Neuronal stem cell (in vitro differentiated cells): ENCODE measurements around the gene STX1B. TPM values are rescaled to one million over a fixed set of nuclear protein-coding genes. Genes with fewer than 3 reads are reported as not detected.
"Not testable (repeated sequence)": the region's sequence is repeated elsewhere in the genome, so short reads cannot be mapped to it uniquely, and the experiment has no call there.

ENCODE experiments used
- DNase-seq: peaks from one replicate; pipeline ENCODE4 v3.0.0-alpha.2; 2013; ENCODE audit warnings: low spot score
- H2AFZ ChIP-seq: one replicate; pipeline ENCODE4 v1.6.1; 2013; ENCODE audit warnings: mild to moderate bottlenecking, low read length, inconsistent platforms
- H2AK5ac ChIP-seq: 2 replicates; pipeline ENCODE4 v1.6.1; 2013; ENCODE audit warnings: low read depth, mild to moderate bottlenecking, inconsistent platforms, low read length, moderate library complexity, mixed read lengths
- H2BK120ac ChIP-seq: 2 replicates; pipeline ENCODE4 v1.6.1; 2013; ENCODE audit warnings: low read depth, mild to moderate bottlenecking, inconsistent platforms, low read length, moderate library complexity, mixed read lengths
- H2BK12ac ChIP-seq: one replicate; pipeline ENCODE4 v1.6.1; 2013; ENCODE audit warnings: low read length, inconsistent platforms
- H2BK15ac ChIP-seq: 2 replicates; pipeline ENCODE4 v1.6.1; 2013; ENCODE audit warnings: mild to moderate bottlenecking, low read length, inconsistent platforms, mixed read lengths
- H2BK5ac ChIP-seq: one replicate; pipeline ENCODE4 v1.6.1; 2013; ENCODE audit warnings: inconsistent platforms, mild to moderate bottlenecking, low read length, moderate library complexity
- H3K14ac ChIP-seq: one replicate; pipeline ENCODE4 v1.6.1; 2013; ENCODE audit warnings: low read length, inconsistent platforms
- H3K18ac ChIP-seq: 2 replicates; pipeline ENCODE4 v1.6.1; 2013; ENCODE audit warnings: low read length, inconsistent platforms
- H3K23ac ChIP-seq: 2 replicates; pipeline ENCODE4 v1.6.1; 2013; ENCODE audit warnings: low read depth, mild to moderate bottlenecking, mixed read lengths, low read length, inconsistent platforms; ENCODE audit not compliant: poor library complexity
- H3K27ac ChIP-seq: replicated peaks from 3 replicates; pipeline ENCODE4 v1.5.1; 2013; ENCODE audit warnings: low read length, inconsistent platforms
- H3K27me3 ChIP-seq, 3 experiments: 2 replicates each; pipeline ENCODE4 v1.6.1; 2013; ENCODE audit warnings: low read length in 3 of 3, mild to moderate bottlenecking in 2 of 3, inconsistent platforms in 1 of 3, low read depth in 1 of 3, mixed read lengths in 1 of 3, moderate library complexity in 1 of 3; ENCODE audit not compliant: control insufficient read depth in 3 of 3, insufficient read depth in 3 of 3
- H3K36me3 ChIP-seq, 2 donors: replicated peaks in 1 of 2; 2 replicates each; pipeline ENCODE4 v1.6.1; 2013; ENCODE audit warnings: low read length in 2 of 2; ENCODE audit not compliant: control insufficient read depth in 2 of 2, insufficient read depth in 2 of 2
- H3K4ac ChIP-seq: 2 replicates; pipeline ENCODE4 v1.6.1; 2013; ENCODE audit warnings: inconsistent platforms, mild to moderate bottlenecking, low read length, moderate library complexity
- H3K4me1 ChIP-seq, 2 donors: 1 replicate in 1 of 2; 2 replicates in 1 of 2; pipeline ENCODE4 v1.6.1; 2013; ENCODE audit warnings: low read length in 2 of 2, low read depth in 1 of 2; ENCODE audit not compliant: control insufficient read depth in 2 of 2, insufficient read depth in 1 of 2
- H3K4me2 ChIP-seq: one replicate; pipeline ENCODE4 v1.6.1; 2013; ENCODE audit warnings: mild to moderate bottlenecking, low read length, inconsistent platforms; ENCODE audit not compliant: insufficient read depth, poor library complexity, severe bottlenecking
- H3K4me3 ChIP-seq, 2 donors: 2 replicates each; pipeline ENCODE4 v1.5.1; 2013; ENCODE audit warnings: low read length in 2 of 2, mild to moderate bottlenecking in 2 of 2, inconsistent platforms in 1 of 2, moderate library complexity in 1 of 2
- H3K79me1 ChIP-seq: one replicate; pipeline ENCODE4 v1.6.1; 2013; ENCODE audit warnings: low read depth, mild to moderate bottlenecking, inconsistent platforms, low read length, moderate library complexity
- H3K9ac ChIP-seq: one replicate; pipeline ENCODE4 v1.6.1; 2013; ENCODE audit warnings: mild to moderate bottlenecking, low read depth, low read length, inconsistent platforms; ENCODE audit not compliant: poor library complexity
- H3K9me3 ChIP-seq, 2 donors: replicated peaks in 1 of 2; 2 replicates each; pipeline versions ENCODE3 to v1.6.1; 2013; ENCODE audit warnings: low read length in 2 of 2, mild to moderate bottlenecking in 2 of 2, inconsistent platforms in 1 of 2, low read depth in 1 of 2, mixed read lengths in 1 of 2, moderate library complexity in 1 of 2; ENCODE audit not compliant: control insufficient read depth in 2 of 2, insufficient read depth in 1 of 2
- H4K8ac ChIP-seq: one replicate; pipeline ENCODE4 v1.6.1; 2013; ENCODE audit warnings: low read depth, mild to moderate bottlenecking, inconsistent platforms, low read length, moderate library complexity
- H4K91ac ChIP-seq: one replicate; pipeline ENCODE4 v1.6.1; 2013; ENCODE audit warnings: low read length, low read depth, mild to moderate bottlenecking, inconsistent platforms; ENCODE audit not compliant: poor library complexity
- WGBS, 2 donors: extraction: QIAGEN DNeasy Blood & Tissue Kit; methylation state at CpG; one replicate each; pipeline ENCODE4 v1.1.7; 2013; ENCODE audit warnings: missing lambda C conversion rate in 2 of 2, mixed read lengths in 1 of 2; ENCODE audit not compliant: insufficient read length in 2 of 2, insufficient replicate concordance in 1 of 2; ENCODE audit errors: extremely low coverage in 2 of 2; 5-methylcytosine and 5-hydroxymethylcytosine counted together
- small RNA-seq: library from polyadenylated mRNA; stranded (forward); fragments of <200 nt; extraction: miRNeasy Mini kit (QIAGEN cat#:217004); gene quantifications from one replicate; pipeline ENCODE3, GENCODE V24; 2013; ENCODE audit not compliant: insufficient read depth

Gene STX1B

DNA sequence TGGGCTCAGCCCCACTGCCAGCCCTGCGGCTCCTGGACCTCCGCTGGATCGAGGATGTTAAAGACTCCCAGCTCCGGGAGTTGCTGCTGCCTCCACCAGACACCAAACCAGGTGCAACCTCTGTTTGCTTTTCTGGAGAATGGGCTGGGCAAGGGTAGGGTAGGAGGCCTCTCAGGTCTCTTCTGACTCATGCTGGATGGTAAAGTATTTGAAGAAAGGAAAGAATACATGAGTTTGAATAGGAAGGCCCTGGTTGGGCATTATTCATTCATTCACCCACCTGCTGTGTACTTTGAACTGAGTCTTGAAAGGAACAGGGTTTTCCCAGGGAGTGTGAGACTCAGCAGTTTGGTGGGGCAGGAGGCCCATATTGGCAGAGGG lies 68.0 kb downstream of the STX1B start:
- no peak overlapping the region for H4K91ac ChIP-seq
- no peaks in the 10 kb centered on the region for H3K9me3 ChIP-seq
- H3K23ac ChIP-seq, result no peak overlapping the region
- H3K27ac ChIP-seq, result no peak overlapping the region
- H3K9ac ChIP-seq, result no peak overlapping the region
- no peak overlapping the region for H2AFZ ChIP-seq
- no peak overlapping the region for H4K8ac ChIP-seq
- no peak overlapping the region for H2BK5ac ChIP-seq
- H3K36me3 ChIP-seq, result peaks cover 40 to 78% of the 10 kb centered on the region in 2 donors
- no CpG with 5 or more reads among the region's 4 CpGs for WGBS, 2 donors
- no peak overlapping the region for H3K4me3 ChIP-seq
- H3K14ac ChIP-seq, result no peak overlapping the region
- H2BK15ac ChIP-seq, result no peak overlapping the region
- peaks cover 7% of the 10 kb centered on the region for H3K79me1 ChIP-seq
- H2BK120ac ChIP-seq, result no peak overlapping the region
- peaks cover 7 to 11% of the 10 kb centered on the region in 2 donors for H3K4me1 ChIP-seq
- H3K4me2 ChIP-seq, result no peak overlapping the region
- H3K27me3 ChIP-seq, result no peaks in the 10 kb centered on the region
- peak overlapping the region; percentile 28 for H2BK12ac ChIP-seq
- H3K4ac ChIP-seq, result no peak overlapping the region
- peak overlapping the region; percentile 30 for H2AK5ac ChIP-seq
- H3K18ac ChIP-seq, result peak overlapping the region; percentile 91
- DNase-seq, result no peak

GRCh38 chr16:30941600-30942425 lies 68.6 kb downstream of the STX1B start:
- peaks cover under 1 to 5% of the 10 kb centered on the region in 2 donors for H3K4me1 ChIP-seq
- no peak overlapping the region for H3K4ac ChIP-seq
- H4K91ac ChIP-seq, result no peak overlapping the region
- H3K4me2 ChIP-seq, result no peak overlapping the region
- H3K23ac ChIP-seq, result peak overlapping the region; percentile 9
- H3K36me3 ChIP-seq, result peaks cover 44 to 80% of the 10 kb centered on the region in 2 donors
- no peak overlapping the region for H3K14ac ChIP-seq
- no peak overlapping the region for H4K8ac ChIP-seq
- no peak overlapping the region for H2BK120ac ChIP-seq
- no peaks in the 10 kb centered on the region for H3K27me3 ChIP-seq
- H2AK5ac ChIP-seq, result peak overlapping the region; percentile 30
- peak overlapping the region; percentile 91 for H3K18ac ChIP-seq
- no peak overlapping the region for H2BK5ac ChIP-seq
- H3K79me1 ChIP-seq, result peaks cover 5% of the 10 kb centered on the region
- H3K4me3 ChIP-seq, result no peak overlapping the region
- DNase-seq, result peak; percentile 56
- H2BK12ac ChIP-seq, result peak overlapping the region; percentile 28
- no peak overlapping the region for H2BK15ac ChIP-seq
- no CpG with 5 or more reads among the region's 15 CpGs for WGBS, 2 donors
- no peak overlapping the region for H2AFZ ChIP-seq
- H3K9me3 ChIP-seq, result no peaks in the 10 kb centered on the region
- no peak overlapping the region for H3K27ac ChIP-seq
- H3K9ac ChIP-seq, result peak overlapping the region; percentile 53

GRCh38 chr16:30939571-30939970 lies 70.9 kb downstream of the STX1B start:
- H3K4me3 ChIP-seq, H2BK15ac ChIP-seq, H3K9me3 ChIP-seq, H3K14ac ChIP-seq, DNase-seq, H3K27ac ChIP-seq, H2AFZ ChIP-seq, H3K4me1 ChIP-seq, H3K18ac ChIP-seq, H2BK5ac ChIP-seq, H3K9ac ChIP-seq, H3K4ac ChIP-seq, H4K8ac ChIP-seq, H2AK5ac ChIP-seq, H3K79me1 ChIP-seq, H3K4me2 ChIP-seq, H3K23ac ChIP-seq, H2BK120ac ChIP-seq, H2BK12ac ChIP-seq, H4K91ac ChIP-seq, H3K27me3 ChIP-seq: not testable (repeated sequence)
- WGBS, 2 donors, result no CpG with 5 or more reads among the region's 8 CpGs
- H3K36me3 ChIP-seq, result peaks cover 50 to 79% of the 10 kb centered on the region in 2 donors

Small RNA genes within 50 kb of the gene (small RNA-seq; reads per million reads assigned to genes)
- gene AC135048.1, result not detected
